Measurements from ENCODE around the gene CCDC85C.

The CCDC85C gene

DNA sequence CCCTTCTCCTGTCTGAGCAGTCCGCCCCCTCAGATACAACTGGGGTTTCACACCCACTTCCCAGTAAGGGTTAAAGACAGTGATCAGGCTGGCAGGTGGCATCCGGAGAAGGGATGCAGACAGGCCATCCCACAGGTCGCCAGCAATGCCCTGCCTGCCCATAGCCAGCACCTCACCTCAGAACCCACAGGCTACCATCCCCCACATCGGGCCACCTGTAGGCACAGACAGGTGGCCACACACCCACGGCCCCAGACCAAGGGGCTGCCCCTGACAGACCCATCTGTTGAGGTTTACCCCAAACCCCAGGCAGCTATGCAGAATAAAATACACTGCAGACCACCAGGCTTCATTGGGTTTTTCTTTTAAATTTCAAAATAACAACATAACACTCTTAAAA lies 65.3 kb downstream of the CCDC85C start:
- TF ChIP-seq, protein P1, sequence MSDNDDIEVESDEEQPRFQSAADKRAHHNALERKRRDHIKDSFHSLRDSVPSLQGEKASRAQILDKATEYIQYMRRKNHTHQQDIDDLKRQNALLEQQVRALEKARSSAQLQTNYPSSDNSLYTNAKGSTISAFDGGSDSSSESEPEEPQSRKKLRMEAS (IDR thresholded peaks at IDR 0.05), result no peak
- TF ChIP-seq CREB1 (IDR thresholded peaks at IDR 0.05; ENCODE audit: low read depth) (no peak), EP300 (IDR thresholded peaks at IDR 0.05; ENCODE audit: borderline replicate concordance) (no peak), NFIC (IDR thresholded peaks at IDR 0.05) (no peak), YY1 (IDR thresholded peaks at IDR 0.05; ENCODE audit: low read depth) (no peak), TAF1 (IDR thresholded peaks at IDR 0.05; ENCODE audit: low read depth) (no peak), TCF12 (IDR thresholded peaks at IDR 0.05; ENCODE audit: low read depth) (no peak), EGR1 (IDR thresholded peaks at IDR 0.05) (no peak), CEBPB (IDR thresholded peaks at IDR 0.05) (no peak), ZBTB7A (IDR thresholded peaks at IDR 0.05; ENCODE audit: low read depth) (no peak), TEAD4 (IDR thresholded peaks at IDR 0.05) (no peak)
- TF ChIP-seq, protein P2, sequence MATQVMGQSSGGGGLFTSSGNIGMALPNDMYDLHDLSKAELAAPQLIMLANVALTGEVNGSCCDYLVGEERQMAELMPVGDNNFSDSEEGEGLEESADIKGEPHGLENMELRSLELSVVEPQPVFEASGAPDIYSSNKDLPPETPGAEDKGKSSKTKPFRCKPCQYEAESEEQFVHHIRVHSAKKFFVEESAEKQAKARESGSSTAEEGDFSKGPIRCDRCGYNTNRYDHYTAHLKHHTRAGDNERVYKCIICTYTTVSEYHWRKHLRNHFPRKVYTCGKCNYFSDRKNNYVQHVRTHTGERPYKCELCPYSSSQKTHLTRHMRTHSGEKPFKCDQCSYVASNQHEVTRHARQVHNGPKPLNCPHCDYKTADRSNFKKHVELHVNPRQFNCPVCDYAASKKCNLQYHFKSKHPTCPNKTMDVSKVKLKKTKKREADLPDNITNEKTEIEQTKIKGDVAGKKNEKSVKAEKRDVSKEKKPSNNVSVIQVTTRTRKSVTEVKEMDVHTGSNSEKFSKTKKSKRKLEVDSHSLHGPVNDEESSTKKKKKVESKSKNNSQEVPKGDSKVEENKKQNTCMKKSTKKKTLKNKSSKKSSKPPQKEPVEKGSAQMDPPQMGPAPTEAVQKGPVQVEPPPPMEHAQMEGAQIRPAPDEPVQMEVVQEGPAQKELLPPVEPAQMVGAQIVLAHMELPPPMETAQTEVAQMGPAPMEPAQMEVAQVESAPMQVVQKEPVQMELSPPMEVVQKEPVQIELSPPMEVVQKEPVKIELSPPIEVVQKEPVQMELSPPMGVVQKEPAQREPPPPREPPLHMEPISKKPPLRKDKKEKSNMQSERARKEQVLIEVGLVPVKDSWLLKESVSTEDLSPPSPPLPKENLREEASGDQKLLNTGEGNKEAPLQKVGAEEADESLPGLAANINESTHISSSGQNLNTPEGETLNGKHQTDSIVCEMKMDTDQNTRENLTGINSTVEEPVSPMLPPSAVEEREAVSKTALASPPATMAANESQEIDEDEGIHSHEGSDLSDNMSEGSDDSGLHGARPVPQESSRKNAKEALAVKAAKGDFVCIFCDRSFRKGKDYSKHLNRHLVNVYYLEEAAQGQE (IDR thresholded peaks at IDR 0.05; ENCODE audit: low read depth), result no peak

DNA sequence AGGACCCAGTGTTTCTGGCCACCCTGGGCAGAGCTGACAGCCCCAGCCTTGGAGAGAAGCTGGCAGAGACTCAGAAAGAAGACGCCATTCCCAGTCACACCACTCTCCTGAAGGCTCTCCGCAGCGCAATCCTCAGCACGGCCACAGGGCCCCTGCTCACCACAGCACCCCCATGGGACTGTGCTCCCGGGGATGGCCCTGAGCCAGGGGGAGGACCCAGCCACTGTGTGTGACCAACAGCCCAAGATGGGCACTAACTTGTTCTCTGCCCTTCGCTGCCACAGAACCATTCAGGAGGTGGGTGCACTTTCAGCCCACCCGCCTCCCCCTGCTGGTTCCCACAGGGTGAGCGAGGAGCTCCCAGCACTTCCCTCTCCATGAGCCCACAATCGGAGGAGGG lies 65.7 kb downstream of the CCDC85C start:
- no peak for TF ChIP-seq ZBTB7A (IDR thresholded peaks at IDR 0.05; ENCODE audit: low read depth)
- TF ChIP-seq NFIC (IDR thresholded peaks at IDR 0.05), result no peak
- TF ChIP-seq TCF12 (IDR thresholded peaks at IDR 0.05; ENCODE audit: low read depth), result no peak
- TF ChIP-seq TEAD4 (IDR thresholded peaks at IDR 0.05), result no peak
- TF ChIP-seq CREB1 (IDR thresholded peaks at IDR 0.05; ENCODE audit: low read depth), result no peak
- TF ChIP-seq, protein P1 (IDR thresholded peaks at IDR 0.05), result no peak
- TF ChIP-seq FOXM1 (IDR thresholded peaks at IDR 0.05; ENCODE audit: borderline replicate concordance, low read depth), result no peak
- no peak for TF ChIP-seq EP300 (IDR thresholded peaks at IDR 0.05; ENCODE audit: borderline replicate concordance)
- TF ChIP-seq, protein P3, sequence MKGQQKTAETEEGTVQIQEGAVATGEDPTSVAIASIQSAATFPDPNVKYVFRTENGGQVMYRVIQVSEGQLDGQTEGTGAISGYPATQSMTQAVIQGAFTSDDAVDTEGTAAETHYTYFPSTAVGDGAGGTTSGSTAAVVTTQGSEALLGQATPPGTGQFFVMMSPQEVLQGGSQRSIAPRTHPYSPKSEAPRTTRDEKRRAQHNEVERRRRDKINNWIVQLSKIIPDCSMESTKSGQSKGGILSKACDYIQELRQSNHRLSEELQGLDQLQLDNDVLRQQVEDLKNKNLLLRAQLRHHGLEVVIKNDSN (IDR thresholded peaks at IDR 0.05), result no peak
- no peak for TF ChIP-seq YY1 (IDR thresholded peaks at IDR 0.05; ENCODE audit: low read depth)
- no peak for TF ChIP-seq CEBPB (IDR thresholded peaks at IDR 0.05)

DNA sequence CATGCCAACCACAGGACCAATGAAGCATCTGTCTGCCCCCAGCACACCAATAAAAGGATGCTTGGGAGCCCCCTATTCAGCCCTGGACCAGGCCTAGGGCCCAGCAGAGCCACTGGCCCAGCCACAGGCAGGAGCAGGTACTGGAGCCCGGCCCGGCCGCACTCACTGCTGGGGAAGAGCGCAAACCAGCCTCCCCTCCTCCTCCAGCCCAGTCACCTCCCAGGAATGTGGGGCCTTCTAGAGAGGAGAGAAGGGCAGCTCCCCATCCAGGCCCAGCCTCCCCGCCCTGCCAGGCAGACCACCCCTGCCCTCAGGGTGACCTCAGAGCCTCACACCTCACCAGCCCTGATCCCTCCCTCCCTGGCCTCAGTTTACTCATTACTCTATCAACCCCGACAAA lies 66.6 kb downstream of the CCDC85C start:
- TF ChIP-seq ZBTB7A (IDR thresholded peaks at IDR 0.05; ENCODE audit: low read depth) (no peak), TEAD4 (IDR thresholded peaks at IDR 0.05) (peak; percentile 71)

DNA sequence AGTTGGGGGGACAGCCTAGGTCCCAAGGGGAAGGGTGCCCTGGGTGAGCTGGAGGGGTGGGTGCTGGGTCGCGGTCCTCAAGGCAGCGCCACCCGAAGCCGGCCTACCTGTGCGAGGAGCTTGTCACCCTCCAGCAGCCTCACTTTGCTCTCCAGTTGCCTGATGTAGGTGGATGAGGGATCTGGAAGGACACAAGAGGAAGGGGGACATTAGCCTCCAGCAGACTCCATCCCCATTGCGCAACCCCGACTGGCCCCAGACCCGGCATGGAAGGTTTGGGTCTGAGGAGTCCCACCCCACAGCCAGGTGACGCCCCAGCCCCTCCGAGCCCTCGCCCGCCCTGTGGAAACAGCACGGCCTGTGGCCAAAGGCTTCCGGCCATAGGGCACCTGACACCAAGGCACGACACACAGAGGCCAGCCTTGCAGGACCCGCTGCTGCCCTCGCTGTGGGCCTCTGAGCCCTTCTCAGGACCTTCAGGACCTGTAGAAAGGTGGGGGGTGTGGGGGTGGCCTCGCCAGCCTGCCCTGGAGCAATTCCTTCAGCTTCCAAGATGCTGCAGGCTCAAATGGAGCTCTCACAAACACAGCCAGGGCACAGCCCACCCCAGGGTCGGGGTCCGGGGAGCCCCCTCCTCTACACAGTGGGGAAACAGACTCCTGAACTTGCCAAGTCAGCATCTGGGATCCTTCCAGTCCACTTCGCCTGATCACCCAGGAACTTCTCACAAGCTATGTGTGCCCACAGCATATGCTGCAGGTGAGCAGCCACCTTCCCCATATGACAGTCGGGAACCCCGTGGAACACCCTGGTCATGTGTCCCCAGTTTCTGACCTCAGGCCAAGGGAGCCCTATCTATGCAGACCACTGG lies 67.9 kb downstream of the CCDC85C start:
- TF ChIP-seq CEBPB (IDR thresholded peaks at IDR 0.05) (peak; percentile 22; the same call in 1 of the 2 replicates), ZBTB7A (IDR thresholded peaks at IDR 0.05; ENCODE audit: low read depth) (peak; percentile 33; the same call in 1 of the 2 replicates)
- TF ChIP-seq, protein P1 (IDR thresholded peaks at IDR 0.05), result no peak

DNA sequence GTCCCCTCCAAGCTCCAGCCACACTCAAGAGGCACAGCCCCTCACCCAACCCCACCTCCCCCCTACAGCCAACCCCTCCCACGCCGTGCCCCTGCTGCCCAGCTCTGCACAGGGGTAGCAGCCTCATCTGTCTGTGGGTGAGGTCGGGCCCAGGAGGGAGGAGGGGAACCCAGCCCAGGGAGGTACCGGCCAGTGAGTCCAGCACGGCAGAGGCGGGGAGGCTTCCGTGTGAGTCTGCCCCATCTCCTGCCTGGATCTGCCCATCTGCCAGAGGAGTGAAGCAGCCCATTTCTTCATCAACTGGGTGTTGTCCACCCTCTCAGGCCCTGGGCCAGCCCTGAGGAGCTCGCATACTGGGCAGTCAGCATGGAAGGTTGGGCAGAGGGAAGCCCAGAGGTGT lies 68.6 kb downstream of the CCDC85C start:
- TF ChIP-seq CREB1 (IDR thresholded peaks at IDR 0.05; ENCODE audit: low read depth), result no peak

DNA sequence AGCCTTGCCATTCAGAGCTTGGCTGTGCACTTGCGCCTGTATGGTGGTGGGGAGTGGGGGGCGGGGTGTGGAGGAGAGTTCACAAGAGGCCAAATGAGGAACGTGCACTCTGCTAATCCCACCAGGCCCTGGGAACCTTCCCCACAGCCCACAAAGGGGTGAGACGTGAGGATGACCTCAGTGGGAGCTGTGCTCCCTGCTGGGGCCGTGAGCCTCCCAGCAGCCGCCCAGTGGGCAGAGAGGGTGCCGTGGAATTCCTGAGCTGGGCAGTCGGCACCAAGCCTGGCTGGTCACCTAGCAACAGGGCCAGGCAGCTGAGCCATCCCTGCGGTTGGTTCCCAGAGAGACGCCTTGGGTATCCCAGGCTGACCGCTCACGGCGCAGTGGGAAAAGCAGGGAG lies 69.1 kb downstream of the CCDC85C start:
- TF ChIP-seq TEAD4 (IDR thresholded peaks at IDR 0.05) (no peak; the same call in 1 of the 2 replicates), CREB1 (IDR thresholded peaks at IDR 0.05; ENCODE audit: low read depth) (no peak), RAD21 (IDR thresholded peaks at IDR 0.05; ENCODE audit: low read depth) (no peak), FOXM1 (IDR thresholded peaks at IDR 0.05; ENCODE audit: borderline replicate concordance, low read depth) (no peak), NFIC (IDR thresholded peaks at IDR 0.05) (no peak), EGR1 (IDR thresholded peaks at IDR 0.05) (no peak), CEBPB (IDR thresholded peaks at IDR 0.05) (no peak), EP300 (IDR thresholded peaks at IDR 0.05; ENCODE audit: borderline replicate concordance) (no peak)
- TF ChIP-seq, protein P3 (IDR thresholded peaks at IDR 0.05), result no peak

DNA sequence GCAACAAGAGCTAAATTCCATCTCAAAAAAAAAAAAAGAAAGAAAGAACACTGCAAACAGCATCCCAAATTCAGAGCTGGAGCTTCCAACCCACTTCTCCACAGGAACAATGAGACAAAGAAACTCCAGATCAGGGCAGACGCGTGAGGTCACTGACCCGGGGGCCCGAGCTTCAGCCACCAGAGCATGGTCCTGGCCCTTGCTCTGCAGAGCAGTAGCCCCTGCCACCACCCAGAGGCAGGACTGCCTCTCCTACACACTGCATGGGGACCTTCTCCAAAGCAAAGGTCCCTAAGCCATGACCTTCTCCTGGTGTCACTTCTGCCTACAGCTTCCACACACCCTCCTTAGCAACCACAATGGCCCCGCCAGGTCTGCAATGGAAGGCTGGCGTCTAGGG lies 69.7 kb downstream of the CCDC85C start:
- TF ChIP-seq CEBPB (IDR thresholded peaks at IDR 0.05) (no peak), YY1 (IDR thresholded peaks at IDR 0.05; ENCODE audit: low read depth) (no peak), CREB1 (IDR thresholded peaks at IDR 0.05; ENCODE audit: low read depth) (no peak), ZBTB7A (IDR thresholded peaks at IDR 0.05; ENCODE audit: low read depth) (no peak), EGR1 (IDR thresholded peaks at IDR 0.05) (no peak), NFIC (IDR thresholded peaks at IDR 0.05) (no peak), FOXM1 (IDR thresholded peaks at IDR 0.05; ENCODE audit: borderline replicate concordance, low read depth) (no peak), TCF12 (IDR thresholded peaks at IDR 0.05; ENCODE audit: low read depth) (no peak), TEAD4 (IDR thresholded peaks at IDR 0.05) (no peak), EP300 (IDR thresholded peaks at IDR 0.05; ENCODE audit: borderline replicate concordance) (no peak), TAF1 (IDR thresholded peaks at IDR 0.05; ENCODE audit: low read depth) (no peak), RAD21 (IDR thresholded peaks at IDR 0.05; ENCODE audit: low read depth) (no peak)
- TF ChIP-seq, protein P1 (IDR thresholded peaks at IDR 0.05), result no peak
- TF ChIP-seq, protein P2 (IDR thresholded peaks at IDR 0.05; ENCODE audit: low read depth), result no peak
- TF ChIP-seq, protein P3 (IDR thresholded peaks at IDR 0.05), result no peak
